GM21619 (cell line): ENCODE measurements around the gene TNRC6B.
"Not testable (repeated sequence)": the region's sequence is repeated elsewhere in the genome, so short reads cannot be mapped to it uniquely, and the experiment has no call there.

Source experiments
- ATAC-seq: cut with Tn5 transposase; IDR thresholded peaks from one replicate; pipeline ENCODE4 v1.9.1; 2021; ENCODE audit not compliant: unreplicated experiment

TNRC6B gene

DNA sequence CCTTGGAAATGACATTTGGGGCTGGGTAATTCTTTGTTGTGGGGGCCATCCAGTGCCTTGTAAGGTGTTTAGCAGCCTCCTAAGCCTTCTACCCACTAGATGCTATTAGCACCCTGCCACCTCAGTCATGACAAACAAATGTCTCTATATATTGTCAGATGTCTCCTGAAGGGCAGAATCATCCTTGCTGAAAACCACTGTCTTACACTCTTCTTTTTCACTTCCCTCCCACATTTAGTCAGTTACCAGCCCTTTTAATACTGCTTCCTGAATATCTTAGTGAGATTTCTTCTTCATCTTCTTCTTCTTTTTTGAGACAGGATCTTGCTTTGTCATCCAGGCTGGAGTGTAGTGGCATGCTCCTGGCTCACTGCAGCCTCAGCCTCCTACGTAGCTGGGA lies 33.1 kb downstream of the TNRC6B start:
- ATAC-seq, result no peak

DNA sequence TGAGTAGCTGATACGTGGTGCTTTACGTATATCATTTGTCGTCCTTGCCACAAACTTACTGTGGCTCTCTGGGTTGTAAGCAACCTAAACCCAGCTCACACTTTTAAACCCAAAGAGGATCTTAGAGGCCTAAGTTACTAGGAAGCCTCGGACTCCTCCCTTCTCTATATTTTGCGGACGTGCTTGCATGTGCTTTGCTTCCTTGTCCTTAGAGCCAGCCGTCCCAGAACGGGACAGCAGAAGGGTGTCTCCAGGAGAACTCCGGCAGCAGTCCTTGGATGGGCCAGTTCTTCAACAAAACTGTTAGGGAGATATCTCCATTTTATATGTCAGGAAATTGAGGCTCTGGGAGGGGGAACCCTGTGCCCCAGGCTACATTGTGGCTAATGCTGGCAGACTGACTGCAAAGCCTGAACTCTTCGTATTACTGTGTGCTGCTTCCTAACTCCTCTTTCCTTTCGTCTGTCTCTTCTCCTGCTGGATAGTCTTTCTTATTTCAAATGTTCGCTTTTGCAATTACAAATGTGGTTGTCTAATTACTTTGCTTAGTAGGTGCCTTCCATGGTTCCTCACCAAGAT lies 33.8 kb downstream of the TNRC6B start:
- ATAC-seq, result no peak

DNA sequence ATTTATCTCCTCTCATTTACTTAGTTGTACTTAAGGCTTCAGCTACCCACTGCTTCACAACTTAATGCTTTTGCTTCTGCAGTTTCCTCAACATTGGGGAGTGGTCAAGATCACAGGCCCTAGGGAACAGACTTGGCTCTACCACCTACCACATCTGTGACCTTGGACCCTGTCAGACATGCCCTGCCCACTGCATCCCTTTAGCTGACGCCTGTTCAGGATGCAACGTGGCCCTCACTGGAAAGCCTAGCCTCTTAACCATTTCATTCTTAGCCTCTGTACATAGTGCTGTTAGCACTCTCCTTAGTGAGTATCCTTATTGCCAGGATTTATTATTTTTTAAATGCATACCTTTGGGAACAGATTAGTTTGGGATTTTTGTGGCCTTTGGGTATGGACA lies 34.4 kb downstream of the TNRC6B start:
- no peak for ATAC-seq

DNA sequence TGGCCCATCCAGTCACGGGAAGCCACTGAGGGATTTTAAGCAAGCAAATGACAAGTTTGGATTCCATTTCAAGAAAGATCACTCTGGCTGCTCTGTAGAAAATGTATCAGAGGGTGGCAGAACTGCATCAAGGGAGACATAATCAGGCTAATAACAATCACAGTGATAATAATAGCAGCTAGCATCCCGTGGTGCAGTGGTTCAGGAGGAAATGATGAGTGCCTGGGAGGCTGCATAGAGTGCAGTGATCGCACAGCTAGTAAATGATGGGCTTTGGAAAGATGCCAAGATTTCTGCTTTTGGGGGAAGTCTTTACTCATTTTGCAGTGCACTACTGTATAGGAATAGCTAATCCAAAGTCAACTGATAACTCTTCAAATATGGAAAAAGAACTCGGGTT lies 35.8 kb downstream of the TNRC6B start:
- ATAC-seq, result no peak

DNA sequence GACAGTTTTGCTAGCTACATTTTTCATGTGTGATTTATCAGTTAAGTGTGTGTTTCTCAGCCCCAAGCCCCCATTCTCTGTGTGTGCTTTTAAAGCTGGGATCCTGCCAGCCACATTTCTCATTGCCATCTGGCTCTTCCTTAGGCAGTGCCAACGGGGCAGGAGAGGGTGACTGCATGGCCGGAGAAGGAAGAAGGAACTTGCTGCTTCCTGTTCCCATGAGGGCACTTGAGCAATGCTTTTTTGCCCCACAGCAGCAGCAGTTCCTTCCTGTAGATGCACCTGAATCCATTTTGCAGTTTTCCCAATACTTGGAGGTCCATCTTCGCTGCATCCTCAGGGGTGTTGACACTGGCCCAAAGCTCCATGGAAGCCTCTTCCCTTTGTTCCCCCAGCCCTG lies 37.5 kb downstream of the TNRC6B start:
- no peak for ATAC-seq

DNA sequence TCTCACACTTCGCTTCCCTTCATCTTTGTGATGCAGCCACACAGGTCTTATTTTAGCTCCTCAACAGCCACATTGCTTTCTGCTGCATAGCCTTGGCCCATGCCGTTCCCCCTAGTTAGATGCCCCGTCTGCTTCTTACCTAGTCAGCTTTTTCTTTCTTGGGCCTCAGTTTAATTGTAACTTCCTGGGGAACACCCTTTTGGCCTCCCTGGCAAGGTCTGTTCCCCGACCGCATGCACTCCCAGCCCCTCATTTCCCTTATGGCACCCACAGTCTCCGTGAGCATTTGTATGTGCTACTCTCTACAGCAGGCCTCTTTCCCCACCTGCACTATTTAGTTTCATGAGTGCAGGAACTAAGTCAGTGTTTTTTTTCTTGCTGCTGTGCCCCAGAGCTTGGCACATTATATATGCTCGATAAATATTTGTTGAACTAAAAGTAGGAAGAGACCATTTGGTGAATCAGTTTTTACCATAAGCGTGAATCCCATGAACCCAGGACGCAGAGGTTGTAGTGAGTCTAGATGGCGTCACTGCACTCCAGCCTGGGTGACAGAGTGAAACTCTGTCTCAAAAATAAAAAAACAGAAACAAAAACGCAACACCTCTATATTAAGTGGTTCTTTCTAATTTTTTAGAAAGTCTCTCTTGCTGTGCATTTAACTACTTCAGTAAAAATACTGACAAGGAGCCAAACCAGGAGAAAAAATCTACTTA lies 38.5 kb downstream of the TNRC6B start:
- ATAC-seq, result peak; percentile 68

DNA sequence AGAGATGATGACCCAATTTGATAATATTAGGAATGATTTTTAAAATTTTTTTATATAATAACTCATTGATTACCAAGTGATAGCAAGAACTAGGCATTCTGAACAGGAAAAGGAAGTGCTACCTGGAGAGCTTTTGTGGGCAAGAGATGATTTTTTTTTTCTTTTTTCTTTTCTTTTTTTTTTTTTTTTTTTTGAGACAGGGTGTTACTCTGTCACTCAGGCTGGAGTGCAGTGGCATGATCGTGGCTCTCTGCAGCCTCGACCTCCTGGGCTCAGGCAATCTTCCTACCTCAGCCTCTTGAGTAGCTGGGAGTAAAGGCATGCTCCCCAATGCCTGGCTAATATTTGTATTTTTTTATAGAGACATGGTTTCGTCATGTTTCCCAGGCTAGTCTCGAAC lies 40.4 kb downstream of the TNRC6B start:
- no peak for ATAC-seq

DNA sequence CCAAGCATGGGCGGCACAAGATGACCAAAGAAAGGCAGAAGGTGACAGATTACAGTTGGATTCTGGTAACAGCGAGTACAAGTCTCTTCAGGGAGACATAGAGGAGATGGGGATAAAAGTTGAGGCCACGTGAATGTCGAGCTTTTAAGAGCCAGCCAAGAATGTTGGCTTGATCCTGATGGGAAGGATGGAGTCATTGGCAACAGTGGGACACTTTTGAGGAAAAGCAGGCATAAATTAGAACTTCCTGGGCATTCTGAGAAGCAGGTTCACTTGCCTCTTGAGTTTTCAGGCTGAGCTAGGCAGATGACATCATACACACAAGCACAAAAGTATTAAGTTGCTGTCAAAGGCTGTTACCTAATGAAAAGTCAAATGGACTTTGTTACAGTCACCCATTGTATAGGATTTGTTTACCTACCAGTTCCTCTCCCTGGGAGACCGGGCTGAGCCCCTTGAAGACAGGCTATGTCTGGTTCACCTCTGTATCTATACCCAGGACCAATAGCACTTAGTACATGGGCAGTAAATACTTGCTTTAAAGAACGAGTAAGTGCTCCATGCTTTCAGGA lies 41.1 kb downstream of the TNRC6B start:
- ATAC-seq, result no peak

DNA sequence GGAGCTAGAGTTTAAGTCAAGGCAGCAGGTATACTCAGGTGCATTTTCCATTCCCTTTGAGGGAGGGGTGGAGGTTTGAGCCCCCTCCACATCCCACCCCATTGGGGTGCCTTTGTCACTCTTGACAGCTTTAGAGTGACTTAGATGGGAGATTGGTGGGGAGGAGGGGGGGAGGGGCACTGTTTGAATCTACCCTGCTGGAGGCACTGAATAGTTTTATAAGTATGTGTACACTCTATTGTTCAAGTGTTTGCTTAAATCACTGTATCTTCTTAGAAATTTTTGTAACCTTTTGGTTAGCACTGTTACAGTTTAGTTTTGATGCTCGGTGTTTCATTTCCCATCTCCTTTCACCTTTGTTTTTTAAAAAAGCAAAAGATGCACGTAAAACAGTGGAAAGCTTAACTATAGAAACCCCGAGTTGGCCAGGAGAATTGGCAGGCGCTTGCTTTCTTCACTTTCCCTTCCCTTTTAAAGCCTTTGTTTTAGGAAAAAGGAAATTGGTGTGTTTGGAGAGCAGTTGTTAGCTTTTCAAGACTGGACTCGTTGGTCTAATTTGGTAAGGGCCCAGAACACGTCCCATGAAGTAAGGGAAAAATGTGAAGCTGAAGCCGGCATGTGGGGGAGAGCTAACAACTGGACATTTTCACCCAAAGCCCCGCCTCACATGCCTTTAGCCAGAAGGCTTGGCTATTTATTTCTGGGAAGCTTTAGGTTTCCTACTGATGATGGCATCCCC lies 42.8 kb downstream of the TNRC6B start:
- ATAC-seq, result no peak

DNA sequence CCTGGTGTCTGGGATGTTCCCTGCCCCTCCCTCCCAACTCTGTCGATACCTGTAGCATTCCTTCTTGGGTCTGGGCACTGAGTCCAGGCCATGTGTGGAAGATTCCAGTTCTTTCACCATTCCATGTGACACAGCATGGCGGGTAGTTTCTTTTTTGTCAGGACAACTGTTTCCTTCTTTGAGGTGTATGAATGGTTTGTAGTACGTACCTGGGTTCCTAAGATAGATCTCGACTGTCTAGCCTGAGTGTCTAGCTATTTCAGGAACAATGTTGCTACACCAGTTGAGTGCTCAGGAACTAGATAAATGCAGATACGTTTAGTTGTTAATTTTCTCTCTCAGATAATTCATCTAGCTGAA lies 43.3 kb downstream of the TNRC6B start:
- no peak for ATAC-seq

DNA sequence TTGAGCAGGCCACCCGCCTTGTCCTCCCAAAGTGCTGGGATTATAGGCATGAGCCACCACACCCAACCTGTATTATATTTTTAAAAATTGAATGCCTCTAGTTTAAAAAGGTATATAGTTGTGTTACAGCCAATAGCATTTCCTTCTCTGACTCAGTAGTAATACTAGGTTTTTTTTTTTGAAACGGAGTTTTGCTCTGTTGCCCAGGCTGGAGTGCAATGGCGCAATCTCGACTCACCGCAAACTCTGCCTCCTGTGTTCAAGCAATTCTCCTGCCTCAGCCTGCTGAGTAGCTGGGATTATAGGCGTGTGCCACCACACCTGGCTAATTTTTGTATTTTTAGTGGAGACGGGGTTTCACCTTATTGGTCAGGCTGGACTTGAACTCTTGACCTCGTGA lies 45.3 kb downstream of the TNRC6B start:
- not testable (repeated sequence) for ATAC-seq

DNA sequence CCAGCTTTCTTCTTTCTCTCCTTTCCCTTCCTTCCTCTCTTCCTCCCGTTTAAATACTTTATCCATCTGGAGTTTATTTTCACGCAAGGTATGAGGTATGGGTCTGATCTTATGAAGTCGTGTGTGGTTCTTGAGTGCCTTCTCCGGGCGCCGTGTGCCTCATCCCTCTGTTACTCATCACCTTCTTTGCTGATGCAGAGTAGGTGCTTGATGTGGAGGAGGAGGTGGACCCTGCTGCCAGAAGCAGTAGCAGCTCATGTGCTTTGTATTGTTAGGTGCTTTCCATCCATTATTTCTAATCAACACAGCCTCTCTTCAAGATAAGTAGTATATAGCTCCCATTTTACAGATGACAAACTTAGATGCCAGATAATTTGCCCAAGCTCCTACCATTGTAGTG lies 47.0 kb downstream of the TNRC6B start:
- ATAC-seq, result no peak

DNA sequence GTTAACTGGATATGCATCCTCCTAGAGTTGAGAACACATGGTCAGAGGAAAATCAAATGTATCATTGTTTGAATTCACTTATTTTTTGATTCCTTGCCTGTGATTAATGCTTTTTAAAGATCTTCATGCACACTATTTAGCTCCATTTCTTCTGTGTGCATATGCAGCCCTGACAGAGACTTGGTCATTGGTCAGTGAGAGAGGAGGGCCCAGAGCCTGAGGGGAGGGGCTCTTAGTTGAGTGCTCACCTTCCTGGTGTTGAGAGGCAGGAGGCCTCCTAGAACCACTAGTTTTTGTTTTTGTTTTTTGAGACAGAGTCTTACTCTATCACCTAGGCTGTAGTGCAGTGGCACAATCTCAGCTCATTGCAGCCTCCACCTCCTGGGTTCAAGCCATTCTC lies 48.9 kb downstream of the TNRC6B start:
- ATAC-seq, result no peak

DNA sequence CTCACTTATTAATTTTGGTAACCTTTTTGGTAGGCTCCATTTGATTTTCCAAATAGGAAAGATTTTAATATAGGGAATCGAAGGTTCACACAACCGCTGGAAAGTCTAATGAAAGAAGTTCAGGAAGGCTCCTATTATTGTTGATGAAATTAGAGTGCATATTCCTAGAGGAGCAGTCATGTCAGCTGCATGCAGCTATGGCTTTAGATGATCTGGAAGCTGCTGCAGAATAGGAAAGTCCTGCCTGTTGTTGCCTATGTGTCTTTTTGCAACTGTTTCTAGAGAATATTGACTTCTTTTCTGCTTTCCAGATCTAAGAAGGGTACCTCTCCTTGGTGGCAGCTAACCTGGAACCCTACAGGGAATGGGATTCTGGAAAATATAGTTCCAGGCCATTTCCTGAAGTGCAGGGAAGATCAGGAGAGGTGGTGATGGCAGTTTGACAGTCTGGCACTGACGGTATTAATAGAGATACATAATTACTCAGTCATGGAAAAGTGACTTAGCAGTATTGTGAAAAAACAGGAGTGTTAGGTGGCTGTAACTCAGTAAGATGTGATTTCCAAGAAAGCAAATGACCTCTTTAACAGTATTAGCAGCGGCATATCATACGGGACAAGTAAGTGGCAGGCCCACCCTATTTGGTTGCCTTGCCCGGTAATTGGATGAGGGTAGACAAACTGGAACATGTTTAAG lies 54.0 kb downstream of the TNRC6B start:
- no peak for ATAC-seq

DNA sequence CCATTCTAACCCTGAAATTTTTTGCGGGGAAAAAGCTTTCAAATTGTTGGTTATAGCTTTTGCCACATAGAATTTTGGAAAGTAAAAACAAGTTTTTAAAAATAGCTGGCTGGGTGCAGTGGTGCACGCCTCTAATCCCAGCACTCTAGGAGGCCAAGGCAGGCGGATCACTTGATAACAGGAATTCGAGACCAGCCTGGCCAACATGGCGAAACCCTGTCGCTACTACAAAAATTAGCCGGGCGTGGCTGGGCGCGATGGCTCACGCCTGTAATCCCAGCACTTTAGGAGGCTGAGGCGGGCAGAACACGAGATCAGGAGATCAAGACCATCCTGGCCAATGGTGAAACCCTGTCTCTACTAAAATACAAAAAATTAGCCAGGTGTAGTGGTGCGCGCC lies 54.9 kb downstream of the TNRC6B start:
- no peak for ATAC-seq

DNA sequence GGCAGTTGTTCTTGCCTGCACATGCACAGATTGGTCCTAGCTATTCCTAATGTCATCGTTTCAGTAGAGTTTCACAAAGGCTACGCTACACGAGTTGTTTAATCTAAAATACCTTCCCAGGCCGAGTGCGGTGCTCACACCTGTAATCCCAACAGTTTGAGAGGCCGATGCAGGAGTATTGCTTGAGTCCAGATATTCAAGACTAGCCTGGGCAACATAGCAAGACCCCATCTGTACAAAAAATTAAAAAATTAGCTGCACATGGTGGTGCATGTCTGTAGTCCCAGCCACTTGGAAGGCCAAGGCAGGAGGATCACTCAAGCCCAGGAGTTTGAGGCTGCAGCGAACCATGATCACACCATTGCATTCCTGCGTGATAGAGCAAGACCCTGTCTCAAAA lies 56.2 kb downstream of the TNRC6B start:
- ATAC-seq, result no peak

DNA sequence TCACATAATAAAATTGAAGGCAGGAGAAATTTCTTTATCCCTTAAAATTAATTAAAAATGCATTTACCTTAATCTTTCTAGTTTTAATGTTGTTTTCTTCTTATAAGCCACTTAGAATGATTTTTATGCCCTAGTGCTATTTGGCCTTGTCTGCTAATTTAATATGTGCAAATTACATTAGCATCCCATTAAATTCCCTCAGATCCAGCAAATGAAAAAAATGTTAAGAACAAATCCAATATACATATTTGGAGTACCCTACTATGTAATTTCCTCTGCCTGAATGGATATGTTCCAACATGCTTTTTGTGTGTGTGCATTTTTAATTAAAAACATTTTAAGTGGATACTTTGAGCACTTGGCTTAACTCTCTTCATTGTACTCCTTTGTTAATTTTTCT lies 56.9 kb downstream of the TNRC6B start:
- ATAC-seq, result no peak

DNA sequence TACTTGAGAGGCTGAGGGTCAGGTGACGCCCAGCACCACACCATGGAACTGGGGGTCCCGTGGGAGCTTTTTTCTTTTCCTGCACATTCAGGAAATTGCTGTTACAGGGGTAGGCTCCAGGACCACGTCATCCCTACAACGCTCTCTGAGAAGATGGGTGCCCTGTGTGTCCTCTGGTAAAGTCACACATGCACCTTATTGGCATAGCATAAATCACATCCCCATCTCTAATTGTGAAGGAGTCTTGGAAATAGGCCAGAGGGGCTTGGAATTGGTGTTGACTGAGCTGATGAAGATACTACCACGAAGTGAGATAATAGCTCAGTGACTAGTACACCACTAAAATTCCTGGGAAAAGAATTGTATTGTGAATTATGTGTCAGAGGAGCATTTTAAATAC lies 57.6 kb downstream of the TNRC6B start:
- ATAC-seq, result no peak

DNA sequence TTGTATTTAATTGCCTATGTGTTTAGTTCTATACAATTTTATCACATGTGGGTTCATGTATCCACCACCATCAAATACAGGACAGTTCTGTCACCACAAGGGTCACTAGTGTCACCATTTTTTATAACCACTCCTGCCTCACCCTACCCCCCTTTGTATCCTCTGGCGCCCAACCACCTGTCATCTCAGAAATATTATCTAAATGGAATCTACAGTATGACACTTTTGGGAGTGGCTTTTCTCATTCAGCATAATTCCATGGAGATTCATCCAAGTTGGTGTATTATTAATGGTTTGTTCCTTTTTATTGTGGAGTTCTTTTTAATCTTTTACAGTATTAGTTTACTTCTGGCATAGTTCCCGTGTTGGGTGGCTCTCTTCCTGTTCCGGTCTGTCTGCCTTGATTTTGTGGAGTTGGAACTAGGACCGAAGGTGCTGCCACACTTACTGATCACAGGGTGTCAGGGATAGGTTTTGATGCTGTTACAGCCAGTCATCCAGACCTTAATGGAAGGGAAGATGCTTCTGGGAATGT lies 58.5 kb downstream of the TNRC6B start:
- ATAC-seq, result no peak

DNA sequence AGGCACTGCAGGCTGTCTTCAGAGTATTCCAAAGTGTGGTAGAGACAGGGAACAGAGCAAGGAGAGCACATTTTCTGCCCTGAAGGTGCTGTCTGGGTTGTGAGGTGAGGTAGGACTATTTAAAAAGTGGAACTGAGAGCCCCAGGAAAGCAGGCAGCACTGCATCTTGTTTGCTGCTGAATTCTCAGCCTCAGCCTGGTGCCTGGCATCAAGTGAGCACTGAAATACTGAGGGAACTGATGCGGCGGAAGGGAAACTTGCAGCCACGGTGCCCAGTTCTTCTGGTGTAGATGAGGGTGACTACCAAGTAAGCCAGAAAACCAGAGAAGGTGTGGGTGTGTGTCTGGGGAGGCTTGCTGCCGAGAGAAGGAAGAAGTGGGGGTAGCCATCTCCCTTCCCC lies 59.5 kb downstream of the TNRC6B start:
- no peak for ATAC-seq

DNA sequence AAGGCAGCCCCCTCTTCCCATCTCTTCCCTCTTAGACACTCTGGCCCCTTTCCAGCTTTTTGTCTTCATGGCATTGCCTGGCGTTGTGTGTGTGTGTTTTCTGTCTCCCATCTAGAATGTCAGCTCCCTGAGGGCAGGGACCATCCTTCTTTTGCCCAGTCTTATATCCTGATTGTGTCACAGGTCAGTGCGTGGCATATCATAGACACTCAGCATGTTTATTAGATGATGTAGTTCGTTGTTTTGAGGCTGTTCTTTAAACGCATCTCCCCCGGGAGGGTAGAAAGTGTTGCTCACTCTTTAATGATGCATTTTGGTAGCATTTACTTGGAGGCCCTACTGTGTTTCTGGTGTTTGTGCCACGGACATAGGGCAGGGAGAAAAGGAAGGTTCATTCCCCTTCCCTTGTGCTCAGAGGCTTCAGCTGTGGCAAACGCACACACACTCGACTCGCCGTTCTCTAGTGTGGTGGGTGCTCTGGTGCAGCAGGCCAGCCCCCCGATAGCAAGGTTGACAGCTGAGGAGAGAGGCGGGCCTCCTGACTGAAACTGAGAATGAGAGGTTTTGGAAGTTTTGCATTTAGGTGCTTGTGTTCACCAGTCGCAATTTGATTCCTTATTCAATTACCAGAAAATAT lies 60.2 kb downstream of the TNRC6B start:
- ATAC-seq, result no peak
